Measurements from ENCODE around the gene CHST9. TPM values are rescaled to one million over a fixed set of nuclear protein-coding genes. Genes with fewer than 3 reads are reported as not detected.

Gene CHST9
- total and polyA plus RNA-seq, 9 of the 15 experiments (the other 6 are each of a cell fraction or from before 2014, with no cell fraction given) = not detected

GRCh38 chr18:26864658-26865057, 320.4 kb downstream of the CHST9 start:
- no peak for FAIRE-seq
- no peak overlapping the region for H3K4me2 ChIP-seq (ENCODE audit: insufficient read depth, low read length)
- in situ Hi-C loops (cut with MboI) (no loop called here), intact Hi-C loops (cut with micrococcal nuclease) (no loop called here)
- CTCF ChIA-PET (ENCODE audit: low intra/inter-chr PET ratio) = no interaction called here
- TF ChIP-seq DPF2 (IDR thresholded peaks at IDR 0.05) (no peak), YY1 (IDR thresholded peaks at IDR 0.05; ENCODE audit: borderline replicate concordance in 1 of 3, control insufficient read depth in 1 of 3, extremely low read depth in 1 of 3, insufficient read depth in 3 of 3, insufficient read length in 1 of 3, insufficient replicate concordance in 2 of 3, low read depth in 1 of 3, low read length in 2 of 3) (no peak), PYGO2 (tag; IDR thresholded peaks at IDR 0.05) (no peak), RBFOX2 (IDR thresholded peaks at IDR 0.05; ENCODE audit: low read depth, low read length) (no peak), MEF2A (IDR thresholded peaks at IDR 0.05; ENCODE audit: control insufficient read depth, low read depth, low read length) (no peak), PML (IDR thresholded peaks at IDR 0.05; ENCODE audit: low read length) (no peak), ZNF778 (CRISPR knock-in tag; IDR thresholded peaks at IDR 0.05) (no peak), U2AF1 (optimal IDR thresholded peaks at IDR 0.05; ENCODE audit: low read depth, low read length) (no peak), ILF3 (IDR thresholded peaks at IDR 0.05; ENCODE audit: borderline replicate concordance) (no peak), STAT5B (CRISPR knock-in tag; IDR thresholded peaks at IDR 0.05) (no peak), RBM22 (IDR thresholded peaks at IDR 0.05; ENCODE audit: low read depth, low read length, poor library complexity, severe bottlenecking) (no peak), RNF2 (IDR thresholded peaks at IDR 0.05) (no peak), ZFP36 (IDR thresholded peaks at IDR 0.05; ENCODE audit: low read depth, low read length, partially characterized antibody) (no peak), ZNF184 (CRISPR knock-in tag; IDR thresholded peaks at IDR 0.05) (no peak), ZNF23 (CRISPR knock-in tag; IDR thresholded peaks at IDR 0.05) (no peak), ARNT (IDR thresholded peaks at IDR 0.05) (no peak), ZNF324 (CRISPR knock-in tag; IDR thresholded peaks at IDR 0.05) (no peak), CBFA2T2 (conservative IDR thresholded peaks at IDR 0.05) (no peak)
- no peaks in the 10 kb centered on the region for H3K36me3 ChIP-seq (ENCODE audit: control insufficient read depth, insufficient read depth, low read length)
- no TSS peak for BruUV-seq (replicated peaks)
- ATAC-seq = no peak
- no peaks in the 10 kb centered on the region for H3K4me1 ChIP-seq (replicated peaks in 1 of 2; ENCODE audit: control insufficient read depth in 2 of 2, insufficient read depth in 2 of 2, low read length in 2 of 2)
- POLR2A ChIA-PET = interaction anchor here (0.7 kb wide), 1 partner anchor 17 kb away, joined by 3 read pairs; no protein-coding TSS in a partner anchor
- H3K9ac ChIP-seq (ENCODE audit: insufficient read depth in 1 of 2, low read depth in 2 of 2, low read length in 2 of 2) = no peak overlapping the region
- DNase-seq (ENCODE audit: extremely low read depth in 1 of 4, low spot score in 3 of 4) = no peak
- no peak overlapping the region for H3K27ac ChIP-seq (ENCODE audit: extremely low read depth, low read depth, low read length)
- WGBS (ENCODE audit: insufficient coverage, low coverage, missing lambda C conversion rate) = 3% methylated on average over 7 of the region's 7 CpGs
- no peaks in the 10 kb centered on the region for H3K79me2 ChIP-seq (ENCODE audit: control insufficient read depth, insufficient read depth, low read length)
- no peaks in the 10 kb centered on the region for H4K20me1 ChIP-seq (replicated peaks; ENCODE audit: control insufficient read depth, insufficient read depth, low read length)
- H3K9me3 ChIP-seq (replicated peaks; ENCODE audit: control insufficient read depth, insufficient read depth, low read depth, low read length) = no peaks in the 10 kb centered on the region
- H2AFZ ChIP-seq (ENCODE audit: low read depth, low read length) = no peak overlapping the region
- no peaks in the 10 kb centered on the region for H3K27me3 ChIP-seq (ENCODE audit: control insufficient read depth in 2 of 2, insufficient read depth in 2 of 2, low read length in 2 of 2)
- no peak overlapping the region for H3K4me3 ChIP-seq
- no peaks in the 10 kb centered on the region for H3K9me1 ChIP-seq (ENCODE audit: control insufficient read depth, insufficient read depth, low read length)
